Activated CD4-positive, alpha-beta T cell treated with anti-CD3 and anti-CD28 coated beads, Interleukin-2, amount 50 U/mL, for 4 hours (primary cell): ENCODE measurements around the gene MRPL9.

Experiments
- DNase-seq, 2 experiments: peaks; one replicate each; pipeline ENCODE4 v3.0.0-alpha.2; 2020

The MRPL9 gene

GRCh38 chr1:151729157-151729965 is 33.9 kb downstream of the MRPL9 start:
- no peak for DNase-seq

DNA sequence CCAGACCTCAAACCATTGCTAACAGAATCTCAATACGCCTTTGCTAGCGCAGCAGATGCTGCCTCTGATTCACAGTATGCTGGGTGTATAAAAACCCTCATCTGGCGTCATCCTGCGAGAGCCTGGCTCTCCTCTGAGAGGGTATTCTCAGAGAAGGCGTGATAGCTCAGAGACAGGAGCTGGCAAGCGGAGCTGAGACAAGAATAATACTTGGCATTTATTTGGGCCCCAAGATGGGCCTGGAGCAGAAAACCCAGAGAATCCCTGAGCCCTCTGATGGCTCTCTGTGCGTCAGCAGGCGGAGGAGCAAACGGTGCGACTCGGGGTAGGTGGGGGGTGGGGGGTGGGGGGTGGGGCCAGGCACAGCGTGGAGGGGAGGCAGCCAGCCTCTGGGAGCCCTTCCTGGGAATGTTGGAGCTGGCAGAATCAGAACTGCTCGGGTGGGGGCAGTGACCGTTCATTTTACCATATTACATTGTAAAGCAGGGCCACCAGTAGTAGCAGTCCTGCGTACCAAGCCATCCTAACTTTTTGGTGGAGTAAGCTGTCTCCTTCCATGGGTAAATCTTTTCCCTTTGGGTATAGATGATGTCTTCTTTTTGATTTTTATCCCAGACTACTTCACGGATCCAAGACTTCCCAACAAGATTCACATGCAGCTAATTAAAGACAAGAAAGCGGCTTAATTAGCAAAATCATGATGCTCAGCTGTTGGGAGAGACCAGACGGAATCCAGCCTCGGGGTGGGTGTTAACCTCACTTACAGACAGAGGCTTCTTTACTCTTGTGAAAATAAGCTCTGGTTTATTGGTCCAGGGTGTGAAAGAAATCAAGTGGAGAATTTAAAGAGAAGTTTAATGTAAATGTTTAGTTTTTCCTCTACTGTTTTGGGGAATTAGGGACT is 34.9 kb downstream of the MRPL9 start:
- DNase-seq = no peak

DNA sequence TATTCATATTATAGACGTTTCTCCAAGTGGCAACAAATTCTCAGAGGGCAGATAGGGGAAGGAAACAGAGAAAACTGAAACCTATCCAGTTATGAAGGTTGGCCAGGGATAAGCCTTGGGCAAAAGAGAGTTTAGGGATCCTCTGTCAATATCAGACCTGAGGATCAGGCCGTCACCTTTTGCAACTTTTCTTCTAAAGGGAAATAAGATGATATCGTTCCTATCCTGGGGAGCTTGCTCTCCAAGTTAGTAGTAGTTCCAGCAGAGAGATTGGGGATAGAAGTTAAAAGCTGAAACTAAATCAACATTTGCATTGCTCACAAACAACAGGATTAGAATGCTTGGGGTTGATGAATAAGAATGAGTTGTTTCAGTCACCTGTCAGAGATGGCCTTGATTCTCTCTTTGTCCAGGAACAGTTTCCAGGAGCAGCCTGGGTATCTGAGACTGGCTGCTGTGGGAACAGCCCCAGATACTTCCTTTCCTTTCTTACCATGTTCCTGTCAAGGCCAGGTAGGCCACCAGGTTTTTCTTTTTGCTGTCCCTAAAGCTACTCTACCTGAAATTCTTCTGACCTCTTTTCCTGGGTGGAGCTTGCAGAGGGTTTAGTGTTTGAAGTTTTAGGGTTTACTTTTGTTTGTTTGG is 39.4 kb downstream of the MRPL9 start:
- DNase-seq = no peak

GRCh38 chr1:151721788-151722510 is 41.3 kb downstream of the MRPL9 start:
- no peak for DNase-seq

- peak; percentile 14 to 19 for DNase-seq
Measured at GRCh38 chr1:151720974-151721787, 42.1 kb downstream of the MRPL9 start, which contains the start of gene RIIAD1. Gene RIIAD1 (plus strand): TSS chr1:151721522. CDS start chr1:151721537, 15 bp downstream.

- DNase-seq = no peak
Measured at GRCh38 chr1:151720554-151720953, 42.7 kb downstream of the MRPL9 start.

DNA sequence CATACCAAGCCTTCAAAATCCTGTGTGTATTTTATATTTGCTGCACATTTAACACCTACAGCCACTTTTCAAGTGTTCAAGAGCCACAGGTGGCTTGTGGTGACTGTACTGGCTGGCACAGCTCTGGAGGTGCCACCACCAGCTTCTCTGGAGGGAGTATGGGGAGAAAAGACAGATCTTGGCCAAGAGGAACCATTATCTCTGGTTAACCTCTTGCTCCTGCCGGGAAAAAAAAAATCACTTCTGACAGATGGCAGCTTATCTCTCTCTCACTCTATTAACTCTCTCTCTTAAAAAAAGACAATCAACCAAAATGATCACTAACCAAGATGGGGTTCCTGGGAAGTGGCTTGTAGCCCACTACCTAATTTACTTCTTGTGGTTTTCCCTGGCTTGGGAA is 43.2 kb downstream of the MRPL9 start:
- no peak for DNase-seq

- no peak for DNase-seq
Measured at GRCh38 chr1:151718666-151719065, 44.6 kb downstream of the MRPL9 start.

- DNase-seq = no peak
Measured at GRCh38 chr1:151718011-151718431, 45.3 kb downstream of the MRPL9 start.

DNA sequence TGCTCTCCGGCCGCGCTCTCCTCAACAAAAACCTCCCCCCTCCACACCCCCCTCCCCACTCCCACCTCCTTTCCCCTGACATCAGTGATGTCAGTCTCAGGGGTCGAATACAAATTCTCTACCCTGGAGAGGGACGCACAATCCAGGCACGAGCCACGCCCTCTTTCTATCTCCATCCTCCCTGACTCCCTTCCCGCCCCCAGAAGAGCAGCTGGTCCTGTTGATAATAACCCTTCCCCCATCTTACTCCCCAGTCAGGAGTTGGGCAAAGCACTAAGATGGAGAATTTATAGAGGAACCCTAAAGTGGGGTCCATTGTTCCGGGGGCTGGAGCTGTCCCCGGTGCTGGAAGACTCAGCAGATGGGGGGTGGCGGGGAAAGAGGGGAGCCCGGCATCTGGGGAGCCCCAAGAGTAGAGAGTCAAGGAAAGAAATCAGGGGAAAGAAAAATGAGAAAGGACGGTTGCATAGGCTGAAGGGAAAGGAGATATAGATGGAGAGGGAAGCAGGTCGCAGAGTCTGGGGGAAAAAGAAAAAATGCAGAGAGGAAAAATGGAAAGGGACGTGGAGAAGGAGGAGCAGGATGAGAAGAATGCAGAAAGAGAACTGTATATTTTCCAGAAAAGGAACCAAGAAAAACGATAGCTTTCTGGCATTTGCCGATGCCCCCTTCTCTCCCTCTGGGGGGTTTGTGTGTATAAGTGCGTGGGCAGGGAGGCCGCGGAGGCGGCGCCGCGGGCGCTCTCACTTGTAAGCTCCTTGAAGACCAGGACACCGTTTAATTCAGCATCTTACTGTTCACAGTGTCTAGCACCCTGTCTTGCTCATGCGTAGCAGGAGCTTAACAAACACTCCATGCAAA is 46.3 kb downstream of the MRPL9 start, which contains the start of gene CELF3:
TSS of gene CELF3 (minus strand) at position 33 of the 861 bp plus-strand sequence. CDS start 783 bp downstream, outside the sequence.
- no peak for DNase-seq

- no peak for DNase-seq
Measured at GRCh38 chr1:151716405-151716762, 46.9 kb downstream of the MRPL9 start.

DNA sequence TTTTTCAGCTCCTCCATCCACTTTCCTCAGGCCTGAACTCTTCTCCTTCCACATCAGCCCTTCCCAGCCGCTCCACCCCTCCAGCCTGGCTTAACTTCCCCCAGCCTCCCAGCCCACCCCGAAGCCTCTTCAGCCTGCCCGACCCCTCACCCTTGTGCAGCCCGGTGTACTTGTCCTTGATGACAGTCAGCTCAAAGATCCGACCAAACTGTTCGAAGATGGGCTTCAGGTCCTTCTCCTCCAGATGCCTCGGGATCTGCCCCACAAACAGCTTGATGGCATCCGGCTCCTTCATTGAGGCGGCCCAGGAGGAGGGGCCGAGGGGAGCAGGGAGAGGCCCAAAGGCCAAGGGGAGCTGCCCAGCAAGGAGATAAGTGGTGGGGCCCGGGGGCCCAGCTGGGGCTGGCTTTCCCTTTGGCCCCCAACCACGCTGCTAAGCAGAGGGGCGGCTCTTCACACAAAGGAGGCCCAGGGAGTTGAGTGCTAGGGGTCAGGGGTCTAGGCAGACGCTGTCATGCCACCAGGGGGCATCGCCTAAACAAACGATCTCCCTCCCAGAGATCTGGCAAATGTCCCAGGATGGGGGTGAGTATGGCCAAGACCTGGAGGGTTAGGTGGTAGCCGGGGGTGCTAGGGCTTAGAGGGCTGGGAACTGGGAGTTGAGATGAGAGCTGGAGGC is 47.4 kb downstream of the MRPL9 start:
- no peak for DNase-seq

DNA sequence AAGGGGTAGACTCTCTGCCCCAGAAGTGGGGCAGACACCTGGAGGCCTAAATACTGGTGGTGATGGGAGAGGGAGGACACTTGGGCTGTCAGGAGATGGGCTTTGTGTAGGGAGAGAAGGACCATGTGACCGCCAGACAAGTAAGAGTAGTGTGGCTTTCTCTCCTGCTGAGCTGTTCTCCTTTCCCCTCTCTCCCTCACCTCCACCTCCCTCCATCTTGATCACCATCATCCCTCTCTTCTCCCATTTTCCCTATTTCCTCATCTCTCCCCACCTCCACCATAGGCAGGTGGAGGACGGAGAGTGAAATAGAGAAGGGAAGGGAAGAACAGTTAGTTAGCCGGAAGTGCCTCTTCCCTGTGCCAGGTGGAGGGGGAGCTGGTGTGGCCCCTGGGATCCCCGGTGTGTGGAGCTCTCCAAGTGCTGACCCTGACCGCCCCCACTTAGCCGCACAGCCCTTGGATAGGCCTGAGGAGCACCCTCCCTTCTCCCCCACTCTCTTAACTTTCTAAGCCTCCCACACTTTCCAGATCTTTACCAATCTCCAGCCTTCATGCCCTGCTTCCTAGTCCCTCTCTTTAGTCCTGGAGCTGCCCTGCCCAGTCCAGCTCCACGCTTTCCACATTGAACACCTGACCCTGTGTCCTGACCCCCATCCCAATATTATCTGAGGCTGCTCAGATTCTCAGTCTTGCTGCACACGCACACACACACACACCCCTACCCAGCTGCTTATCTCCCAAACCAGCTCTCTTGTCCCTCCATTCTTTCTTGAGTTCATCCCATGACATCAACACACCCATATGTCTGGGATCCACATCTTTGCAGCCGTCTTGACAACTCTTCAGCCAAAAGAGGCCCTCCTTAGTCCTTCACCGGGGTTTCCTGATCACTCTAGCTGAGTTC is 48.2 kb downstream of the MRPL9 start:
- DNase-seq = no peak

DNA sequence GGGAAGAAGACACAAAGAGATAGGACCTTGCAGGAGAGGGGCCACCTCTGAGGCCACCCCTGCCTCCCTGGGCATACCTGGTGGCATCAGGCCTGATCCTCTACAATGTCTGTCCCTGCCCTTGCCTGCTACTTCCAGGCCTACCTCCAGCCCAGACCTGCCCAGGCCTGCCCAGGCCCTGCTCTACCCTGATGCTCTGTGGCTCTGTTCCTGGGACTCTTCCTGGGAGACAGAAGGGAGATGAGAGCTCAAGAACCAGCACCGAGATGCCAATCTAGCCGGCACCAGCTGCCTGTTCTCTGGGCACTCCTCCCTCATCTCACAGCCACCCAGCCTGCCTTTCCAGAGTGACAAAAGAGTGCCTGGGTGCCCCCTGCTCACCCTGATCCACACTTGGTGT is 49.4 kb downstream of the MRPL9 start:
- DNase-seq = no peak

GRCh38 chr1:151713044-151713443 is 50.3 kb downstream of the MRPL9 start:
- DNase-seq = no peak

GRCh38 chr1:151711951-151712350 is 51.3 kb downstream of the MRPL9 start:
- no peak for DNase-seq

DNA sequence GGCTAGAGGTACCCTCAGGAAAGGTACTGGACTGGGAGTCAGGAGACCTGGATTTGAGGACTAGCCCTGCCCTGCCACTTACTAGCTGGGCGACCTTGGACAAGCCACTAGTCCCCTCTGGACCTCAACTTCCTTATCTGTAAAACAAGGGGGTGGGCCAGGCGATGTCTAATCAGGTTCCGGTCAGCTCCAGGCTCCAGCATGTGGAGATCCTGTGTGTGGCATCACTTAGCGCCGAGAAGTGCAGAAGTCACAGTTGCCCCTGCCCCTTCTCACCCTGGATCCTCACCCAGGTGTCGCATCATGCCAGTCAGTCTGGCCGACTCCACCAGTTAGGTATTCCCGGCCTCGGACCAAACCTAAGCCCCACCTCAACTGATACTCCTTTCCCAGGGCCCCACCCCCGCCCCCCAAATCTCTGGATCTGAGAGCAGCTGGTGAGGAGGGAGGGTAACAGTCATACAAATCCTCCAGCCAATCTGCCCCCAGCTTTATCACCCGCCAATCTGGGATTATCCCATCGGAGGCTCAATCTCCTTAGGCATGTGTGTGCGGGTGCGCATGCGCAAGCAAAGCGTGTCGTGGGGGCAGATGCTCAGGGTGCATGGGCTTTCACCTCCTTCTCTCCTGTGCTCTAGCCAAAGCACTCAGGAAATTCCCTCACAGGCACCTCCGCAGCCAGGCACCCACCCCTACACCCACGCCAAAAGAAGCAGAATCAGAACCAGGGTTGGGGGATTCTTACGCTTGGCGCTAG is 52.1 kb downstream of the MRPL9 start:
- DNase-seq = no peak
